HG02610 (cell line): ENCODE measurements around the gene TMEFF2.
"Not testable (repeated sequence)": the region's sequence is repeated elsewhere in the genome, so short reads cannot be mapped to it uniquely, and the experiment has no call there.

Experiments
- ATAC-seq: cut with Tn5 transposase; IDR thresholded peaks from one replicate; pipeline ENCODE4 v1.9.1; 2021; ENCODE audit warnings: mild to moderate bottlenecking, moderate library complexity; ENCODE audit not compliant: unreplicated experiment

The TMEFF2 gene

DNA sequence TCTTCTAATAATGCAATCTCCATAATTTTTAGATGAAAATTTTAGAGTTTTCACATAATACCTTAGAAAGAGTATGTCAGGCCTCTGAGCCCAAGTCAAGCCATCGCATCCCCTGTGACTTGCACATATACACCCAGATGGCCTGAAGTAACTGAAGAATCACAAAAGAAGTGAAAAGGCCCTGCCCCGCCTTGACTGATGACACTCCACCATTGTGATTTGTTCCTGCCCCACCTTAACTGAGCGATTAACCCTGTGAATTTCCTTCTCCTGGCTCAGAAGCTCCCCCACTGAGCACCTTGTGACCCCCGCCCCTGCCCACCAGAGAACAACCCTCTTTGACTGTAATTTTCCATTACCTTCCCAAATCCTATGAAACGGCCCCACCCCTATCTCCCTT lies 64.4 kb downstream of the TMEFF2 start:
- not testable (repeated sequence) for ATAC-seq

DNA sequence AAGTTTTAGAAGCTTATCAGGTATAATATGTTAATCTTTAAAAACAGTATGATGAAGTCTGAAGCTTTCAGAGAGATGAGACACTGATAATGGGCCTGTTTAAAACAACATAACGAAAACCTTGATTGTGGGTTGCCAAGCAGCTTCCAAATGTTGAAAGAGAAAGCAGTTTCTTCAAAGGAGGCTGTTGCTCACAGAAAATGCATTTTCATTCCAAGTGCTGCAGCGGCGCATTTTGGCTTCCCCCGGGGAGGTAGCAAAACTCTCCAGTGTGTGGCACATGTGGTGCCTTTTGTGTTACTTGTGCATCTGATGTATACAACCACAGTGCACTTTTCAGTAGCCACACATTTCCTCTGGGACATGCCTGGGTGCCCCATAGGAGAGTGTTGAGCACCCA lies 66.1 kb downstream of the TMEFF2 start:
- ATAC-seq = no peak

DNA sequence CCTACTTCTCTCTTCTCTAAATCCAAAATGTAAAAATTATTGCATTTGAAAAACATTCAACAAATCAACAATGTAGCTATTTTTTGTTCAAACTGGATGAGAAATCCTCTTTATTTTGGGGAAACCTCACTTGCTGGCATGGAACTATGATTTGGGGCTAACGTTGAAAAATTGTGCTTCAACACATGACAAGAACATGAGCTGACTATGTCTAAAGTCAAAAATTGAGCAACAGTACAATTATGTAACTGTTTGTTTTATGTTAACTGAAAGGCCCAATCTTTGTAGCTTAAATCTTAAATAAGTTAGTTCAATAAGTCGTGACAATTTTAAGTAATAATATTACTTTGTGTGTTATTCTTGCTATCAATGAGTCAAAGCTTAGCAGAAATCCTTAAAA lies 67.3 kb downstream of the TMEFF2 start:
- ATAC-seq = no peak

DNA sequence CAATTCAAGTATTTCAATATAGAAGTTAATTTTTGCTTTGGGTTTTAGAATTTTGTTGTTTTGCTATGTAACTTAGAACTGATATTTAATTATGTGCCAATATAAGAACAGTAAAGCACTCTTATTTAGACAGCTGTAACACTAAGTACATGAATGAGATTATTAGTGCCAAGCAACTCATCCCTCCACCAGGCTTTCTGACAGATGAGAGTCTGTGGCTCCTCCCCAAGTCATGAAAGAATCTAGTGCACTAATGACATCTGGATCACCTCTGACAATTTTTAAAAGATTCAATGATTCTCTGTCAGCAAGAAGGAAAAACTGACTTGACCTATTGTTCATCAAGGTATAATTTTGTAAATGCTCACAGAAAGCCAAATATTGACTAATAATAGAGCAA lies 67.8 kb downstream of the TMEFF2 start:
- ATAC-seq = no peak

DNA sequence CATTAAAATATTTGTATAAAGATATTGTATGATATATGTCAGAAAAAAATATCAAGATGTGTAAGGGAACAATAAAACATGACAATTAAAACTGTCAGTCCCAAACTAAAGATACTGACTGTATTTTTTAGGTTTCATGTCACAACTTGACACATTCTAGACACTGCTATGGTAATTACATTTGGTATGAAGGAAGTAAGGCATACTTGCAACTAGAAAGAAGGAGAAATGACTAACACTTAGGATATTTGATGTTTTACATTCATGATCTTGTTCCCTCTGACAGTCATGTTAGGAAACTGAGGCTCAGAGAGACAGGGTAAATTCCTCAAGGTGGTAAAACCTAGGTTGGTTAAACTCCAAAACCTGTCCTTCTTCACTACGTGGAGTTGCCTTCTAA lies 68.3 kb downstream of the TMEFF2 start:
- no peak for ATAC-seq

DNA sequence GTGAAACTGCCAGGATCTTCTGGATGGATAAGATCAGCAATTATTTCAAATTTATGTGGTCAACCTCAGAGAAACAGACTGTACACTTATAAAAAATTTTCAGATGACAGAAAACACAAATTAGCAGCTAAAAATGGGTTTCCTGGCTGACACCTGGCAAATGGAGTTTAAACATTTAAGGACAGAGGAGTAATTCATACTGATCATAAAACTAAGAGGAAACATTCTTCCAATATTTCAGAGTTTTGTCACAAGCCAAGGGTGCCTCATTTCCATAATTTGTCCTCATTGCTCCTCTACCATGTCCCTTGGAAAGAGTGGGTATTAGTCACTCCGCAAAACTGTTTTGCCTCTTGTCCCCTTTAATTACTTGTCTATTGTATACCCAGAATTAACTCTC lies 70.2 kb downstream of the TMEFF2 start:
- ATAC-seq = no peak

DNA sequence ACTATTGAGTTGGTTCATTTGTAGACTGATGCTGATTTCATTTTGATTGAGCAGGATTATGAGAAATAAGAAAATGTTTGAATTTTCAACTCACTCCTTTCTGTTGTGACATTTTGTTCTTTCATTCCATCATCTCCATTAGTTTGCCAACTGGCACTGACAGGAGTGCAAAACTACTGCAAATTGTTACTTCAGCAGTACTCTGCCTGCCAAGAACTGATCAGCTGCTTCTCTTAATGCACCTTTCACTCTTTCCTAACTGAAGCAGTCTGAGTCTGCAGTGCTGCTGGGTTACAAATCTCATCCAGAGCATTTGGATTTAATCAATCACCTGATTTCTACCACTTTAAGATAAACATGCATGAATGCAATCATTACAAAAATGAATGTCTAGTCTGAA lies 70.9 kb downstream of the TMEFF2 start:
- no peak for ATAC-seq

DNA sequence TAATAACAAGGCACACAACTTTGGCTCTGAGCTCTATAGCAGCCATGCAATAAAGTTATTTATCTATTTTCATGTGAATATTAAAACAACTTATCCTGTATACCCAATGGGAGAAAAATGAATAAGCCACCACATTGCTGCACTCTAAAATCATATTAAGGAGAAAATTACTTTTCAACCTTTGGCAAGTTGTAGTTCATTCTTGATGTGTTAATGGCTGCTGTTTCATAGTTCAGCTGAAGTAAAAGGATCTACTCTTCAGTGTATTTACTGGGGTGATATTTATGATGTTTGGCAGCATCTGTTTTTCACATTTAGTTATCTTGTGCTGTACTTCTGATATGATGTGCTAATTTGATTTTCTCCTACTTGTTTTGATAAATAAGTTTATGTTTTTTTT lies 71.8 kb downstream of the TMEFF2 start:
- no peak for ATAC-seq

DNA sequence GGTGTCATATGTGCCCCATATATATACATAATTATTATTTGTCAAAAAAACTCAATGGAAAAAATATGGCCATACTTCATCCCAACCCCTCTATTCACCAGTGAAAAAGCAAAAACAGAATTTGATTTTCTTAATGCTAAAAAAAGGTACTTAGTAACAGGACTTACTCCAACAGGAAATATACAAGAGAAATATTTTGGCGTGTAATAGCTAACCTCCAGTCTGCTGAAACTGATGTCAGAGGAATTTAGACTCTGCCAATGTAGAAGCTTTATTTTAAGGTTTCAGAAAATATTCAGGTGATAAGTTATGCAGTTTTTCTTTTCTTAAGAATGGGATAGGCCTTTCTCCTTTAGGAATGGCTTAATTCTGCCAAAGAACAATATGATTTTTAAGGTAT lies 72.6 kb downstream of the TMEFF2 start:
- ATAC-seq = no peak

DNA sequence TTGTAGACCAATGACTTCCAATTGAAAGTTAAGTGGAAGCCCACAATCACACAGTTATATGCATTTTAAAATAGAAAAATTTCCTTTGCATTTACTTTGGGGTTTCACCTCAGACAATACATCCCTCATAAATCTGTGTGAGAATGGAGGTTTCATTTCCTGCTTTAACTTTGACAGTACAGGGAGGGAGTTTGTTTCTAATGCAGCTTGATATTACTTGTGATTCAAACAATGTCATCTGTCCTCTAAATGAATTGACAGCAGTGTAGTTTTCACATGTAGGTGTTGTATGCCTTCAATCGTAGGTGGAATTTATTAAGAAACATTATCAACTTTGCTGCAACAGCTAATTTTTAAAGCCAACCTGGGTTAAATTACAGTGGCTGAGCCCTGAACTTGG lies 75.2 kb downstream of the TMEFF2 start:
- no peak for ATAC-seq

DNA sequence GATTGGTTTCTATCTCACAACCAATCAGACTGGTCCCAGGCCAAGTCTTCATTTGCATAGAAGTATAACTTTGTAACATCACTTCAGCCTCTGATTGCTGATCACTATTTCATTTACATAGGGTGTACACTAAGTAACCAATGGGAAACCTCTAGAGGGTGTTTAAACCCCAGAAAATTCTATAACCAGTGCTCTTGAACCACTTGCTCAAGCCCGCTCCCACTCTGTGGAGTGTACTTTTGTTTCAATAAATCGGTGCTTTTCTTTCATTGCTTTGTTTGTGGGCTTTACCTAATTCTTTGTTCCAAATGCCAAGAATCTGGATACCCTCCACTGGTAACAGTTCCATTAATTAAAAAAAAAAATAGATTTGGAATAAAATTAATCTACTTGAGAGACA lies 77.0 kb downstream of the TMEFF2 start:
- no peak for ATAC-seq

DNA sequence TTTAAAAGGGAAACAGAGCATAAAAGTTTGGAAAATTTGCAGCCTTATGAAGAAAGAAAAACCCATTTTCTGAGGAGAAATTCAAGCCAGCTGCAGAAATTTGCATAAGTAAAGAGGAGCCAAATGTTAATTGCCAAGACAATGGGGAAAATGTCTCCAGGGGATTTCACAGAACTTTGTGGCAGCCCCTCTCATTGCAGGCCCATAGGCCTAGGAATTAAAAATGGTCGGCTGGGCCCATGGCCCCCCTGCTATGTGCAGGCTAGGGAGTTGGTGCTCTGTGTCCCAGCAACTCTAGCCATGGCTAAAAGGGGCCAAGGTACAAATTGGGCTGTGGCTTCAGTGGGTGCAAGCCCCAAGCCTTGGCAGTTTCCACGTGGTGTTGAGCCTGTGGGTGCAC lies 83.2 kb downstream of the TMEFF2 start:
- not testable (repeated sequence) for ATAC-seq

DNA sequence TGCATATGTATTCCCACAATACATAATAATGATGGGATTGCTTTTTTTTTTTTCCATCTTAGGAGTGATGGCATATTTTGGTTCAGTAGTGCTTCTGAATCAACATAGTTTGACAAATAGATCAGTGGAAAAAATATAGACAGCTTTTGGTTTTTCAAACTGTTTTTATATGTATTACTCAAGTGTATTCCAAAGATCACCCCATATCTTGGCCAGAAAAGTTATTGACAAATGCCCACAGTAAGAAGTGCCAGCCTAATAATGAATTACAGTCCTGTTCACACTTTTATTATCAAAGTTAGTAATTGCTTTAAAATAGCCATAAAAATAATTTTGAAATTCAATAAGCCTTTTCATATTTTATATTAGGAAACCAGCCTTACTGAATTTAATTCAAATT lies 95.0 kb downstream of the TMEFF2 start:
- no peak for ATAC-seq

DNA sequence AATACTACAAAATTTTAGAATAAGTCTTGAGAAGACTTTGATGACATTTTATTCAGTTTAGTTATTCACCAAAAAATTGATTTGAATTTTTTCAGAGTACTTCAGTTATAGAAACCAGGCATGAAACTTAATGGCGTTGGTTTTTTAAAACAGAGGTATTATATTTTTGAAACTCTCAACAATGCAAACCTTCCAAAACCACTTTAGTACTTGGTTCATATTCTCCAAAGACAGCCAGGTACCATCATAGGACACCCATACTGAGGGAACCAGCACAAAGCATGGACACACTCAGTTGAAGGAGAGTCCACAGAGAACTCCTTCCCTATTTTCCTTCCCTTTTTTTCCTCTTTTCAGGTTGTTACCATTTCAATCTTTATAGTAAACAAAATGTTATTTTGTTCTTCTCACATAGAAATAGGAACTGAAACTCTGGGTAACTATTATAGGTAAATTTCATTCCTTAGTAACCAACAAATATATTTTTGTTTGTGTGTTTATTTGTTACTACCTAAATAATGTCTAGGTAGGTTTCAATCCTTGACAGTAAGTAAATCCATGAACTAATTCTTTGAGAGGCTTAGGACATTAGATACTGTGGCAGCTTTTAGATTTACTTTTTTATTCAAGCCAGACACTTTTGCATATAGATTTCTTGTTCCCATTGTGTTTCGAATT lies 95.8 kb downstream of the TMEFF2 start:
- no peak for ATAC-seq

DNA sequence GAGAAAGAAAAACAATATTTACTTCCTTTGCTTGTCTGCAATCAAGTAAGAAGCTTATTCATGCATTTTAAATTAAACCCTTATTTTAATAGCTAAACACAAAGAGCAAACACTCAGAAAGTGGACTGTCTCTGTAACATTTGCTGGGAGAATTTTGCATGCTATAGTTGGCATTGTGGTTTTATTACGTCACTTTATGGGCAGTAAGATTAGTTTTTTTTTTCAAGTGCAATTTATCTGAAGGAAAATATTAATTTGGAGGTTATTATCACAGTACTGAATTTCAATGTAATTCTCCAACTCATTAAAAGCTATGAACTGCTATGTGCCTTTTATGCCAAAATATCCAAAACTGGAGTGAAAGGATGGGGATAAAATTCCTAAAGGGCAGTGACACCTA lies 103.3 kb downstream of the TMEFF2 start:
- no peak for ATAC-seq

DNA sequence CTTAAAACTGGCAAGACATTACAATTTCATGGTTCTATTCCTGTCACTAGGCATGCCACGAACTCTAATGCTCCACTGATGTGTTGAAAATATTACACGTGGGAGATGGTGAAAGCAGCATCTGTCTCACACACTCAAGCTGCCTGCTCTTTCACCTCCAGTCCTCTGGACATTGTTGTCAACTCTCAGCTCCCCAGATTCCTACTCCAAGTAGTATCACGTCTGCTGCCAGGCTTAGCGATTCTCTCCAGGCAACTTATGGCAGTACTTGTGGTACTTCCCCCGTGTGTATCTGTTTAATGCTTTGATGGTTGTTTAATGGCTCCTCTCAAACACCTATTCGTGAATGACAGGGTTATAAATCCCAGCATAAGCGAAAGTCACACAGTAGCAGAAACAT lies 103.8 kb downstream of the TMEFF2 start:
- ATAC-seq = no peak

DNA sequence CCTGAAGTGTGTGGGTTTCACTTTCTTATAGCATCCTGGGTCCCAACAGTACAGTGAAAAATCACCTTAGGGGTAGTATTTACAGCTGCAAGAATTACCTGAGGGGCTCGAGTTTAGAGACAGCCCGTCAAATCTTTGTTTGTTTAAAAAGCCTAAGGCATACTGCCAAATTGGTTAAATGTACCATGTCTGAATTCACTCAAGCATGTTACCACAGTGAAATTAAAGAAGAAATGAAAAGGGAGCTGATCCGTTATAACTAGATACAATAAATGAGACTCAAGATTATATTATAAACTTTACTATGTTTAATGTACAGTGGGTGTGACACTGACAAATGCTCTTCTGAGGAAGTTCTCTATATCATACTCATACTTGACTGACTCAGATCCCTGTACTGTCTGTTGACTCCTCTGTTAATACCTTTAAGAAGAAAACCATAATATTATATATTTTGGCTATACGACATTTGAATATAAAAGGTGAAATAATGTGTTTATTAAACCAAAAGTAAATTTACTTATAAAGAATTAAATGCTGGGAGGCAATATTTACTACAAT lies 107.3 kb downstream of the TMEFF2 start:
- no peak for ATAC-seq

DNA sequence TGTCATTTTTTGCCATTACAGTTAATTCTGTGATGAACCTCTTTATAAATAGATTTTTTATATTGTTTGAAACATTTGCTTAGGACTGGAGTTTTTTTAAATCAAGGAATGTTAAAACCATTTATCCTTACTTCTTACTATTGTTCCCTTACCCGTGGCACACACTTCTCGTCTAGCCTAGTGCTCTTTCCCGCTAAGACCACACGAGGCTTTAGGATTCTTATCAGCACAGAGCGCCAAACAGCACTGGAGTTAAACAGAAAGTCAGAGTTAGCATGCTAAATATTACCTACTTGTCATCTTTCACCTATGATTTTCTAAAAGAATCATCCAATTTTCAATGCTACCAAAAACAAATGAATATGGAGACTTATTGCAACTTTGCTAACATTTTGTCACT lies 112.6 kb downstream of the TMEFF2 start:
- no peak for ATAC-seq

DNA sequence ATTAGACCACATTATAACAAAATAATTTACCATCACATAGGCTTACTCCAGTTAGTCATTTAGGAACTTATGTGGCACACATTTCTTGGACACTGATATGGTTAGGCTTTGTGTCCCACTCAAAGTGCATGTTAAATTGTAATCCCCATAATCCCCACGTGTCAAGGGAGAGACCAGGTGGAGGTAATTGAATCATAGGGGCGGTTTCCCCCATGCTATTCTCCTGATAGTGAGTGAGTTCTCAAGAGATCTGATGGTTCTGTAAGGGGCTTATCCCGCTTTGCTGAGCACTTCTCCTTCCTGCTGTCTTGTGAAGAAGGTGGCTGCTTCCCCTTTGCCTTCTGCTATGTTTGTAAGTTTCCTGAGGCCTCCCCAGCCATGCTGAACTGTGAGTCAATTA lies 114.6 kb downstream of the TMEFF2 start:
- not testable (repeated sequence) for ATAC-seq

DNA sequence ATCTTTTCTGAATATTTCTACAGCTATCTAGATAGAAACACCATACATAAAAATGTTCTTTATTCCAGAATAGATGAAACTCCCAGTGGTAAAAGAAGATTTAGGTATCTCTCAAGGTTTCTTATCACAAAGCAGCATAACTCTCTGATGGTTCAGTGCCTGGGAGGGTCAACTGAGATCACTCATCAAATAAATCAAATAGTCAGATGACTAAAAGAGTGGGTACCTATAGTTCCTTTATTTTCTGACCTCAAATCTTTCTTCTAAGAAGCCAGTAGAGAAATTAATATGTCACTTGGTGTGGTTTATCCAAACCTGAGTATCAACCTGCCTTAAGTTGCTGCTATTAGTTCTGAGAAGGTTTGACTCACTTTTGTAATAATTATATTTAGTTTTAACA lies 120.9 kb downstream of the TMEFF2 start:
- no peak for ATAC-seq

DNA sequence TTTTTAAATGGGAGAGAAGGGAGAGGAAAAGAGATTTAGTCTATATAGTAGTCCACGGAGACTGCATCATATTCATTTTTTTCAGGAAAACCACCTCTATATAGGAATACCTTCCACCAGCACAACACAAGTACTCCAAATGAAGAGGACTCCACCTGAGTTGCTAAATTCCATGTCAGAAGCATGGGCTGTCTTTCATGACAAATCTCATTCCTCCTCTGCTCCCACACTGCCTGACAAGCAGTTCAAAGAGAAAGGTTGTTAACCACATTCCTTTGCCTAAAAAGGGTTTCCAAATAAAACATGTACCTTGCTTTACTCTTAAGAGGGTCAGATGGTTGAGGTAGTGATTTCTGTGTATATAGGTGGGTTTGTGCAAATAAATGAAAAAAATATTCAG lies 122.0 kb downstream of the TMEFF2 start:
- no peak for ATAC-seq

DNA sequence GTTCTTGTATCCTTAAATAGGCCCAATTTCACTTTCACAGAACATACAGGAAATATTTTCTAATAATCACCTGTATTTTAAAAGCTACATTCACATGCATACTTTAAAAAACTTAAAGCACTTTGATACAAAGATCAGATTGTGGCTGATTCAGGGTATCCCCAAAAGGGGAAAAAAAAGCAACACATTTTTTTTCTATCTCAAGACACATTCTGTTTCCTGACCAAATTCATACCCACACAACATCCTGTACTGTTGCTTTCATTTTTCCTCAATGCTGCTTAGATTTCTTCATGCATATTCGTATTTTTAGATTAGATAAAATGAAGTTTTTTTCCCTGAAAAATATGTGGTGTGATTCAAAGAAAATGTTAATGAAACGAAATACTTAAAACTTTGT lies 122.5 kb downstream of the TMEFF2 start:
- peak; percentile 43 for ATAC-seq

DNA sequence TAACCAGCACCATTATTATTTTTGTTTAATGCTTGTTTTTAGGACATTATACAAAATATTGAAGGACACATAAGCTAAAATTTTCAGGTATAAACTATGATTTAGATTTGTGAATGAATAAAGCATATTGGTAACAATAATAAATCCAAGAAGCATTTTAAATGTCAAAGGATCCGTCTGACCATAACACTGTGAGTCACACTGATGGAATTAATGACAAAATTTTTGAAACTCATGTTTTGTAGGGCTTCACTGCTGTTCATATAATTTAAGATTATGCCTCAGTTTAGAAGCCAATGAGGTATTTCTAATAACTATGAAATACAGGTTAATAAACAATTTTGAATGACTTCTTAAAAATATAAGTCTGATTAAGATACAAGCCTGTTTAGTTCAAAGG lies 124.6 kb downstream of the TMEFF2 start:
- ATAC-seq = no peak
